ENCODE data around the gene ATP11A. TPM values are rescaled to one million over a fixed set of nuclear protein-coding genes. Genes with fewer than 3 reads are reported as not detected.

The ATP11A gene
- total and polyA plus RNA-seq, 9 of the 15 experiments (the other 6 are each of a cell fraction or from before 2014, with no cell fraction given), result 0.38 to 34.2 (median 4.2) TPM

- TF ChIP-seq MLLT1 (IDR thresholded peaks at IDR 0.05) (no peak), ZKSCAN8 (CRISPR knock-in tag; IDR thresholded peaks at IDR 0.05) (no peak), GTF2E2 (tag; IDR thresholded peaks at IDR 0.05) (no peak)
Measured at GRCh38 chr13:112768795-112769481, 79.1 kb downstream of the ATP11A start (continued).

GRCh38 chr13:112769615-112770014, 79.8 kb downstream of the ATP11A start:
- H3K9me3 ChIP-seq (replicated peaks; ENCODE audit: control insufficient read depth, insufficient read depth, low read depth, low read length), result no peaks in the 10 kb centered on the region
- H3K4me3 ChIP-seq, result no peak overlapping the region
- H2AFZ ChIP-seq (ENCODE audit: low read depth, low read length), result no peak overlapping the region
- POLR2A ChIA-PET, result no interaction called here
- CTCF ChIA-PET (ENCODE audit: low intra/inter-chr PET ratio), result no interaction called here
- intact Hi-C loops (cut with micrococcal nuclease), result no loop called here
- FAIRE-seq (no peak), ATAC-seq (no peak), DNase-seq (ENCODE audit: extremely low read depth in 1 of 4, low spot score in 3 of 4) (no peak)
- no peaks in the 10 kb centered on the region; the same call in 1 of the 2 replicates for H4K20me1 ChIP-seq (replicated peaks; ENCODE audit: control insufficient read depth, insufficient read depth, low read length)
- H3K4me2 ChIP-seq (ENCODE audit: insufficient read depth, low read length), result no peak overlapping the region
- peaks cover 2 to 24% of the 10 kb centered on the region in 2 experiments; a peak in 2 of 5 replicates for H3K4me1 ChIP-seq (replicated peaks in 1 of 2; ENCODE audit: control insufficient read depth in 2 of 2, insufficient read depth in 2 of 2, low read length in 2 of 2)
- BruUV-seq (replicated peaks), result no TSS peak
- no peaks in the 10 kb centered on the region for H3K27me3 ChIP-seq (ENCODE audit: control insufficient read depth in 2 of 2, insufficient read depth in 2 of 2, low read length in 2 of 2)
- in situ Hi-C loops (cut with MboI), result no loop called here
- no peaks in the 10 kb centered on the region for H3K9me1 ChIP-seq (ENCODE audit: control insufficient read depth, insufficient read depth, low read length)
- H3K79me2 ChIP-seq (ENCODE audit: control insufficient read depth, insufficient read depth, low read length), result peaks cover 2% of the 10 kb centered on the region; the same call in 2 of the 3 replicates
- WGBS (ENCODE audit: insufficient coverage, low coverage, missing lambda C conversion rate), result 79% methylated on average over 8 of the region's 18 CpGs
- no peaks in the 10 kb centered on the region for H3K36me3 ChIP-seq (ENCODE audit: control insufficient read depth, insufficient read depth, low read length)
- H3K9ac ChIP-seq (ENCODE audit: insufficient read depth in 1 of 2, low read depth in 2 of 2, low read length in 2 of 2), result no peak overlapping the region
- H3K27ac ChIP-seq (ENCODE audit: extremely low read depth, low read depth, low read length), result no peak overlapping the region
- TF ChIP-seq ZFPM2 (CRISPR knock-in tag; IDR thresholded peaks at IDR 0.05) (no peak), BRF2 (IDR thresholded peaks at IDR 0.05; ENCODE audit: borderline replicate concordance, insufficient read depth, insufficient read length) (no peak), MGA (IDR thresholded peaks at IDR 0.05) (no peak)
